Measurements from ENCODE around the gene MRE11. TPM values are rescaled to one million over a fixed set of nuclear protein-coding genes. Genes with fewer than 3 reads are reported as not detected.

Gene MRE11
- total and polyA plus RNA-seq, 9 of the 15 experiments (the other 6 are each of a cell fraction or from before 2014, with no cell fraction given), result 18.3 to 45.2 (median 29.1) TPM

GRCh38 chr11:94477624-94478023 lies 16.0 kb downstream of the MRE11 start:
- no peak overlapping the region for H3K27ac ChIP-seq (ENCODE audit: extremely low read depth, low read depth, low read length)
- H3K4me2 ChIP-seq (ENCODE audit: insufficient read depth, low read length), result no peak overlapping the region
- H3K36me3 ChIP-seq (ENCODE audit: control insufficient read depth, insufficient read depth, low read length), result peaks cover 64% of the 10 kb centered on the region
- no peak overlapping the region for H3K9ac ChIP-seq (ENCODE audit: insufficient read depth in 1 of 2, low read depth in 2 of 2, low read length in 2 of 2)
- H3K4me3 ChIP-seq, result no peak overlapping the region
- ATAC-seq (no peak), FAIRE-seq (no peak), DNase-seq (ENCODE audit: extremely low read depth in 1 of 4, low spot score in 3 of 4) (no peak)
- in situ Hi-C loops (cut with MboI), result no loop called here
- no peaks in the 10 kb centered on the region for H4K20me1 ChIP-seq (replicated peaks; ENCODE audit: control insufficient read depth, insufficient read depth, low read length)
- H3K9me3 ChIP-seq (replicated peaks; ENCODE audit: control insufficient read depth, insufficient read depth, low read depth, low read length), result no peaks in the 10 kb centered on the region
- H3K27me3 ChIP-seq (ENCODE audit: control insufficient read depth in 2 of 2, insufficient read depth in 2 of 2, low read length in 2 of 2), result no peaks in the 10 kb centered on the region
- BruUV-seq (replicated peaks), result no TSS peak
- POLR2A ChIA-PET, result interaction anchor here (0.7 to 1.4 kb wide), 3 partner anchors 13 to 736 kb away, joined by 3 read pairs; partner anchors contain the start of genes C11orf54 and TAF1D
- H3K9me1 ChIP-seq (ENCODE audit: control insufficient read depth, insufficient read depth, low read length), result no peaks in the 10 kb centered on the region
- 82% methylated on average over 2 of the region's 2 CpGs for WGBS (ENCODE audit: insufficient coverage, low coverage, missing lambda C conversion rate)
- no peaks in the 10 kb centered on the region for H3K79me2 ChIP-seq (ENCODE audit: control insufficient read depth, insufficient read depth, low read length)
- H3K4me1 ChIP-seq (replicated peaks in 1 of 2; ENCODE audit: control insufficient read depth in 2 of 2, insufficient read depth in 2 of 2, low read length in 2 of 2), result no peaks in the 10 kb centered on the region
- H2AFZ ChIP-seq (ENCODE audit: low read depth, low read length), result no peak overlapping the region
- intact Hi-C loops (cut with micrococcal nuclease), result no loop called here
- CTCF ChIA-PET (ENCODE audit: low intra/inter-chr PET ratio), result no interaction called here
- TF ChIP-seq ERF (CRISPR knock-in tag; IDR thresholded peaks at IDR 0.05) (no peak), ZFP30 (CRISPR knock-in tag; IDR thresholded peaks at IDR 0.05; ENCODE audit: borderline replicate concordance) (no peak), NCOR1 (IDR thresholded peaks at IDR 0.05) (no peak), ELK1 (CRISPR knock-in tag; IDR thresholded peaks at IDR 0.05) (no peak), TRIM28 (IDR thresholded peaks at IDR 0.05) (no peak), RB1 (IDR thresholded peaks at IDR 0.05; ENCODE audit: low read depth) (no peak), DDX20 (tag; IDR thresholded peaks at IDR 0.05; ENCODE audit: low read depth) (no peak), TCF7L2 (IDR thresholded peaks at IDR 0.05; ENCODE audit: low read depth, low read length) (no peak), CSDE1 (IDR thresholded peaks at IDR 0.05) (no peak), FOXA3 (CRISPR knock-in tag; conservative IDR thresholded peaks at IDR 0.05 in 1 of 2, IDR thresholded peaks at IDR 0.05 in 1 of 2) (no peak), GABPB2 (CRISPR knock-in tag; conservative IDR thresholded peaks at IDR 0.05) (no peak), ATF6 (CRISPR knock-in tag; IDR thresholded peaks at IDR 0.05) (no peak), ZNF511 (CRISPR knock-in tag; IDR thresholded peaks at IDR 0.05) (no peak)
- TF ChIP-seq, protein P1, sequence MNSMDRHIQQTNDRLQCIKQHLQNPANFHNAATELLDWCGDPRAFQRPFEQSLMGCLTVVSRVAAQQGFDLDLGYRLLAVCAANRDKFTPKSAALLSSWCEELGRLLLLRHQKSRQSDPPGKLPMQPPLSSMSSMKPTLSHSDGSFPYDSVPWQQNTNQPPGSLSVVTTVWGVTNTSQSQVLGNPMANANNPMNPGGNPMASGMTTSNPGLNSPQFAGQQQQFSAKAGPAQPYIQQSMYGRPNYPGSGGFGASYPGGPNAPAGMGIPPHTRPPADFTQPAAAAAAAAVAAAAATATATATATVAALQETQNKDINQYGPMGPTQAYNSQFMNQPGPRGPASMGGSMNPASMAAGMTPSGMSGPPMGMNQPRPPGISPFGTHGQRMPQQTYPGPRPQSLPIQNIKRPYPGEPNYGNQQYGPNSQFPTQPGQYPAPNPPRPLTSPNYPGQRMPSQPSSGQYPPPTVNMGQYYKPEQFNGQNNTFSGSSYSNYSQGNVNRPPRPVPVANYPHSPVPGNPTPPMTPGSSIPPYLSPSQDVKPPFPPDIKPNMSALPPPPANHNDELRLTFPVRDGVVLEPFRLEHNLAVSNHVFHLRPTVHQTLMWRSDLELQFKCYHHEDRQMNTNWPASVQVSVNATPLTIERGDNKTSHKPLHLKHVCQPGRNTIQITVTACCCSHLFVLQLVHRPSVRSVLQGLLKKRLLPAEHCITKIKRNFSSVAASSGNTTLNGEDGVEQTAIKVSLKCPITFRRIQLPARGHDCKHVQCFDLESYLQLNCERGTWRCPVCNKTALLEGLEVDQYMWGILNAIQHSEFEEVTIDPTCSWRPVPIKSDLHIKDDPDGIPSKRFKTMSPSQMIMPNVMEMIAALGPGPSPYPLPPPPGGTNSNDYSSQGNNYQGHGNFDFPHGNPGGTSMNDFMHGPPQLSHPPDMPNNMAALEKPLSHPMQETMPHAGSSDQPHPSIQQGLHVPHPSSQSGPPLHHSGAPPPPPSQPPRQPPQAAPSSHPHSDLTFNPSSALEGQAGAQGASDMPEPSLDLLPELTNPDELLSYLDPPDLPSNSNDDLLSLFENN (IDR thresholded peaks at IDR 0.05; ENCODE audit: low read depth in 2 of 2, low read length in 2 of 2), result no peak
- TF ChIP-seq, protein P2, sequence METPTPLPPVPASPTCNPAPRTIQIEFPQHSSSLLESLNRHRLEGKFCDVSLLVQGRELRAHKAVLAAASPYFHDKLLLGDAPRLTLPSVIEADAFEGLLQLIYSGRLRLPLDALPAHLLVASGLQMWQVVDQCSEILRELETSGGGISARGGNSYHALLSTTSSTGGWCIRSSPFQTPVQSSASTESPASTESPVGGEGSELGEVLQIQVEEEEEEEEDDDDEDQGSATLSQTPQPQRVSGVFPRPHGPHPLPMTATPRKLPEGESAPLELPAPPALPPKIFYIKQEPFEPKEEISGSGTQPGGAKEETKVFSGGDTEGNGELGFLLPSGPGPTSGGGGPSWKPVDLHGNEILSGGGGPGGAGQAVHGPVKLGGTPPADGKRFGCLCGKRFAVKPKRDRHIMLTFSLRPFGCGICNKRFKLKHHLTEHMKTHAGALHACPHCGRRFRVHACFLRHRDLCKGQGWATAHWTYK (CRISPR knock-in tag; IDR thresholded peaks at IDR 0.05), result no peak

All from K562 (cell line).